Keratinocyte (primary cell): ENCODE measurements around the gene BDKRB1. TPM values are rescaled to one million over a fixed set of nuclear protein-coding genes. Genes with fewer than 3 reads are reported as not detected.

Source experiments
- DNase-seq: peaks from one replicate; pipeline ENCODE4 v3.0.0-alpha.2; 2011; ENCODE audit warnings: low read depth, missing footprints, low spot score
- FAIRE-seq: peaks from 2 replicates; lab custom pipeline; 2011; peaks lifted over from hg19 to GRCh38; lab: Jason Lieb, UNC
- H2AFZ ChIP-seq: 2 replicates; pipeline ENCODE4 v1.6.0; 2012; ENCODE audit warnings: low read length, control low read depth, inconsistent platforms; ENCODE audit not compliant: control insufficient read depth
- H3K27ac ChIP-seq: 2 replicates; pipeline ENCODE4 v1.5.1; 2011; ENCODE audit warnings: low read length; ENCODE audit not compliant: control insufficient read depth, insufficient read depth
- H3K27me3 ChIP-seq: 3 replicates; pipeline ENCODE4 v1.6.0; 2011; ENCODE audit warnings: low read length; ENCODE audit not compliant: control insufficient read depth, insufficient read depth; ENCODE audit errors: extremely low read depth
- H3K36me3 ChIP-seq, 2 experiments: 2 replicates in 1 of 2; 3 replicates in 1 of 2; pipeline ENCODE4 v1.5.1; 2011; ENCODE audit warnings: low read length in 2 of 2, mild to moderate bottlenecking in 1 of 2; ENCODE audit not compliant: control insufficient read depth in 2 of 2, insufficient read depth in 2 of 2; ENCODE audit errors: extremely low read depth in 1 of 2
- H3K4me1 ChIP-seq: 3 replicates; pipeline ENCODE4 v1.5.1; 2011; ENCODE audit warnings: low read length; ENCODE audit not compliant: control insufficient read depth, insufficient read depth; ENCODE audit errors: extremely low read depth
- H3K4me2 ChIP-seq: 3 replicates; pipeline ENCODE4 v1.6.0; 2011; ENCODE audit warnings: low read depth, low read length; ENCODE audit not compliant: control insufficient read depth, insufficient read depth; ENCODE audit errors: extremely low read depth
- H3K4me3 ChIP-seq, 3 experiments: fragments of 200-600 bp in 1 of 3; sonication (generic) in 1 of 3; 2 replicates in 2 of 3; 3 replicates in 1 of 3; pipeline ENCODE4 v1.5.1; 2011 to 2016; ENCODE audit warnings: low read length in 3 of 3, mild to moderate bottlenecking in 3 of 3, control low read depth in 2 of 3, inconsistent platforms in 1 of 3, low read depth in 1 of 3, mixed read lengths in 1 of 3, mixed run types in 1 of 3, moderate library complexity in 1 of 3; ENCODE audit not compliant: control insufficient read depth in 2 of 3, insufficient read depth in 2 of 3; ENCODE audit errors: extremely low read depth in 1 of 3
- H3K79me2 ChIP-seq: 2 replicates; pipeline ENCODE4 v1.6.0; 2012; ENCODE audit warnings: low read length; ENCODE audit not compliant: control insufficient read depth, insufficient read depth
- H3K9ac ChIP-seq: 3 replicates; pipeline ENCODE4 v1.6.0; 2011; ENCODE audit warnings: low read length; ENCODE audit not compliant: control insufficient read depth, insufficient read depth; ENCODE audit errors: extremely low read depth
- H3K9me1 ChIP-seq: 3 replicates; pipeline ENCODE4 v1.6.0; 2011; ENCODE audit warnings: low read length; ENCODE audit not compliant: control insufficient read depth, insufficient read depth; ENCODE audit errors: extremely low read depth
- H3K9me3 ChIP-seq: 2 replicates; pipeline ENCODE4 v1.5.1; 2012; ENCODE audit warnings: low read depth, low read length; ENCODE audit not compliant: control insufficient read depth
- H4K20me1 ChIP-seq: 3 replicates; pipeline ENCODE4 v1.6.0; 2011; ENCODE audit warnings: low read length; ENCODE audit not compliant: control insufficient read depth, insufficient read depth; ENCODE audit errors: extremely low read depth
- EZH2 ChIP-seq: IDR thresholded peaks from one replicate; pipeline ENCODE4 v1.6.1; 2012; ENCODE audit warnings: inconsistent platforms, mild to moderate bottlenecking, low read length, moderate library complexity
- dilution Hi-C: fragments of 300-500 bp; cut with MboI; formaldehyde crosslinking; loops from one replicate; pipeline ENCODE4 v1.7.0; 2020; ENCODE audit warnings: low sequenced_read_pairs; ENCODE audit not compliant: extremely low pct_ligation_motif_present
- polyA plus RNA-seq, 5 experiments: library from polyadenylated mRNA; depleted of rRNA in 3 of 5; stranded (reverse) in 3 of 5; stranded (forward) in 1 of 5; unstranded in 1 of 5; fragments of >200 nt; gene quantifications; 1 replicate in 1 of 5; 2 replicates in 3 of 5; 3 replicates in 1 of 5; pipeline versions ENCODE4 v1.2.1 to v1.2.3, GENCODE V29; 2011 to 2012; ENCODE audit warnings: missing spikeins in 2 of 5, low read depth in 1 of 5, low replicate concordance in 1 of 5
- TF ChIP-seq, protein P1 (sequence below), 3 experiments: IDR thresholded peaks in 1 of 3; conservative IDR thresholded peaks in 1 of 3; optimal IDR thresholded peaks in 1 of 3; 2 replicates in 2 of 3; 3 replicates in 1 of 3; pipeline versions ENCODE3 to v1.5.1; 2011; ENCODE audit warnings: low read length in 3 of 3, mild to moderate bottlenecking in 3 of 3, moderate library complexity in 2 of 3, control low read depth in 1 of 3, inconsistent platforms in 1 of 3; ENCODE audit not compliant: insufficient read depth in 2 of 3; ENCODE audit errors: extremely low read depth in 1 of 3

BDKRB1 gene
- polyA plus RNA-seq, 1 donor (not counting 4 experiments of a cell fraction or from before 2014, with no cell fraction given) = 3.4 TPM

DNA sequence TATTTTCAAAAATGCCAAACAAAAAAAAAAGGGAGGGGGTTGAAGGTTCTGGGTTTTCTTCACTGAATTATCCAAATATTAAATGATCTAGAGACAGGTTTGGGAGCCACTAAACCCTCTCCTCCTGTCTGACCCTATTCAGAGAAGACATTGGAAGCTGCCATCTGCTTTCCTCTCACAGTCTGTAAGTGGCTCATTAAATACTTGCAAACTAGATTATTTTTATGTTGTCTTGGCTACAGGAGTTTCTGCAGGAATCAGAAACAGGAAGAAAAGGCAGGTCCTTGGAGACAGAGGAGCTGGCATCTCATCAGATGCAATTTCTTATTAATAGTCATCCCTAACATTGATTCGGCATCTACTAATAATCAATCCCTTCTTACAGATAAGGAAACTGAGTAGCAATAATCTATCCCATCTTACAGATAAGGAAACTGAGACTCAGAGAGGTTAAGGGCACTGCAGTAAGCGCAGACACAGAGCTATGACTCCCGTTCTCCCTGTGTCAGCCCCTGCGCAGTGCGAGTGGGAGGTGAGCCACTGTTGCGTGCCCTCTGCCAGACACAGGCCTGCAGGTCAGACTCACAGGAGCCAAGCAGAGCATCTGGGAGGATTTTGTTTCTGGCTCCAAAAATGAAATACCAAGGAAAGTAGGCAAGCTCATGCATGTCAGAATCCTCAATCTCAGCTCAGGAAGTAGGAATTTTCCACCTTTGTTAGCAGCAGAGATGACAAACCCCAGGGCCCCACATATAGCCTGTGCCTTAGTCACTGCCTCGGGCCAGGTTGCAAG is 40.4 kb upstream of the BDKRB1 start:
- FAIRE-seq = peak; percentile 95
- H3K79me2 ChIP-seq = peaks cover 37% of the 10 kb centered on the region

GRCh38 chr14:96216627-96217026 is 39.4 kb upstream of the BDKRB1 start:
- Histone ChIP-seq H3K9me3 (peaks cover 3% of the 10 kb centered on the region), H3K4me3 (no peak overlapping the region), H3K9me1 (no peaks in the 10 kb centered on the region), H3K36me3 (peaks cover 6% of the 10 kb centered on the region in 2 experiments), H4K20me1 (no peaks in the 10 kb centered on the region), H3K79me2 (peaks cover 28% of the 10 kb centered on the region), H3K9ac (no peak overlapping the region), H3K4me1 (peaks cover 22% of the 10 kb centered on the region), H3K27ac (no peak overlapping the region), H3K4me2 (no peak overlapping the region), H2AFZ (no peak overlapping the region), H3K27me3 (no peaks in the 10 kb centered on the region)
- DNase-seq (no peak), FAIRE-seq (no peak)
- TF ChIP-seq, protein P1, sequence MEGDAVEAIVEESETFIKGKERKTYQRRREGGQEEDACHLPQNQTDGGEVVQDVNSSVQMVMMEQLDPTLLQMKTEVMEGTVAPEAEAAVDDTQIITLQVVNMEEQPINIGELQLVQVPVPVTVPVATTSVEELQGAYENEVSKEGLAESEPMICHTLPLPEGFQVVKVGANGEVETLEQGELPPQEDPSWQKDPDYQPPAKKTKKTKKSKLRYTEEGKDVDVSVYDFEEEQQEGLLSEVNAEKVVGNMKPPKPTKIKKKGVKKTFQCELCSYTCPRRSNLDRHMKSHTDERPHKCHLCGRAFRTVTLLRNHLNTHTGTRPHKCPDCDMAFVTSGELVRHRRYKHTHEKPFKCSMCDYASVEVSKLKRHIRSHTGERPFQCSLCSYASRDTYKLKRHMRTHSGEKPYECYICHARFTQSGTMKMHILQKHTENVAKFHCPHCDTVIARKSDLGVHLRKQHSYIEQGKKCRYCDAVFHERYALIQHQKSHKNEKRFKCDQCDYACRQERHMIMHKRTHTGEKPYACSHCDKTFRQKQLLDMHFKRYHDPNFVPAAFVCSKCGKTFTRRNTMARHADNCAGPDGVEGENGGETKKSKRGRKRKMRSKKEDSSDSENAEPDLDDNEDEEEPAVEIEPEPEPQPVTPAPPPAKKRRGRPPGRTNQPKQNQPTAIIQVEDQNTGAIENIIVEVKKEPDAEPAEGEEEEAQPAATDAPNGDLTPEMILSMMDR (optimal IDR thresholded peaks at IDR 0.05 in 1 of 3, IDR thresholded peaks at IDR 0.05 in 1 of 3, conservative IDR thresholded peaks at IDR 0.05 in 1 of 3; ENCODE audit: extremely low read depth in 1 of 3, insufficient read depth in 2 of 3, low read length in 3 of 3) = no peak
- TF ChIP-seq EZH2 = no peak
- dilution Hi-C loops = no loop called here

More for the DNA sequence above, 40.4 kb upstream of the BDKRB1 start:
- Histone ChIP-seq H4K20me1 (no peaks in the 10 kb centered on the region), H3K4me3 (peak overlapping the region in 1 of 3 experiments; percentile 2), H3K9ac (no peak overlapping the region), H3K36me3 (peaks cover 12 to 16% of the 10 kb centered on the region in 2 experiments), H3K9me1 (peaks cover 2% of the 10 kb centered on the region), H3K27ac (peak overlapping the region; percentile 63), H3K9me3 (peaks cover 10% of the 10 kb centered on the region), H3K4me1 (peaks cover 22% of the 10 kb centered on the region), H2AFZ (no peak overlapping the region), H3K4me2 (peak overlapping the region; percentile 45), H3K27me3 (no peaks in the 10 kb centered on the region)
- DNase-seq = peak; percentile 81
- TF ChIP-seq EZH2 = no peak
- TF ChIP-seq, protein P1 (optimal IDR thresholded peaks at IDR 0.05 in 1 of 3, IDR thresholded peaks at IDR 0.05 in 1 of 3, conservative IDR thresholded peaks at IDR 0.05 in 1 of 3; ENCODE audit: extremely low read depth in 1 of 3, insufficient read depth in 2 of 3, low read length in 3 of 3) = no peak
- dilution Hi-C loops = no loop called here
